Measurements from ENCODE around the gene NOS2.
"Not testable (repeated sequence)": the region's sequence is repeated elsewhere in the genome, so short reads cannot be mapped to it uniquely, and the experiment has no call there.

Gene NOS2

DNA sequence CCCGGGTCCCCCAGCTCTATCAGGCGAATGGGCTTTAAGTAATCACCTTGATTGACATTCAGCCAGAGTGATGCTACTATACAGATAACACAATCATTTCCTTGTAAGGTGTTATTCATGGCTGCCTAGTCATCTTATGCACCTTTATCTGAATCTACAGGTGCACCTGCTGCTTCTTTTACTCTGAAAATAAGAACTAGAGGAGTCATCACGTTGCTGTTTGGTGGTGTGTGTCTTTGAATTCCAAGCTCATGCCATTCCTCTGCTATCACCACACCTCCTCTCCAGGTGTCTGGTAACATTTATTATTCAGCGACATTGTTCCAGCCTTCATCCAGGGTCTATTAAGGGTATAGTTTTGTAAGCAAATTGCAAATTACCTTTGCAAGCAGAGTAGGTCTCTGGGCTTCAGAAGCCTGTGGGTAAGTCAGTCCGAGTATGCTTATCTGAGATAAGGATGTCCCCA is 51.9 kb downstream of the NOS2 start:
- Mint-ChIP-seq H3K36me3 (ENCODE audit: low read depth) (no peaks in the 10 kb centered on the region), H3K4me3 (no peak overlapping the region), H3K27ac (no peak overlapping the region), H3K9me3 (no peaks in the 10 kb centered on the region), H3K4me1 (no peaks in the 10 kb centered on the region), H3K27me3 (ENCODE audit: low read depth) (peaks cover 4% of the 10 kb centered on the region)
- TF ChIP-seq, protein P1, sequence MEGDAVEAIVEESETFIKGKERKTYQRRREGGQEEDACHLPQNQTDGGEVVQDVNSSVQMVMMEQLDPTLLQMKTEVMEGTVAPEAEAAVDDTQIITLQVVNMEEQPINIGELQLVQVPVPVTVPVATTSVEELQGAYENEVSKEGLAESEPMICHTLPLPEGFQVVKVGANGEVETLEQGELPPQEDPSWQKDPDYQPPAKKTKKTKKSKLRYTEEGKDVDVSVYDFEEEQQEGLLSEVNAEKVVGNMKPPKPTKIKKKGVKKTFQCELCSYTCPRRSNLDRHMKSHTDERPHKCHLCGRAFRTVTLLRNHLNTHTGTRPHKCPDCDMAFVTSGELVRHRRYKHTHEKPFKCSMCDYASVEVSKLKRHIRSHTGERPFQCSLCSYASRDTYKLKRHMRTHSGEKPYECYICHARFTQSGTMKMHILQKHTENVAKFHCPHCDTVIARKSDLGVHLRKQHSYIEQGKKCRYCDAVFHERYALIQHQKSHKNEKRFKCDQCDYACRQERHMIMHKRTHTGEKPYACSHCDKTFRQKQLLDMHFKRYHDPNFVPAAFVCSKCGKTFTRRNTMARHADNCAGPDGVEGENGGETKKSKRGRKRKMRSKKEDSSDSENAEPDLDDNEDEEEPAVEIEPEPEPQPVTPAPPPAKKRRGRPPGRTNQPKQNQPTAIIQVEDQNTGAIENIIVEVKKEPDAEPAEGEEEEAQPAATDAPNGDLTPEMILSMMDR (IDR thresholded peaks at IDR 0.05; ENCODE audit: unreplicated experiment in 3 of 3) = no peak

DNA sequence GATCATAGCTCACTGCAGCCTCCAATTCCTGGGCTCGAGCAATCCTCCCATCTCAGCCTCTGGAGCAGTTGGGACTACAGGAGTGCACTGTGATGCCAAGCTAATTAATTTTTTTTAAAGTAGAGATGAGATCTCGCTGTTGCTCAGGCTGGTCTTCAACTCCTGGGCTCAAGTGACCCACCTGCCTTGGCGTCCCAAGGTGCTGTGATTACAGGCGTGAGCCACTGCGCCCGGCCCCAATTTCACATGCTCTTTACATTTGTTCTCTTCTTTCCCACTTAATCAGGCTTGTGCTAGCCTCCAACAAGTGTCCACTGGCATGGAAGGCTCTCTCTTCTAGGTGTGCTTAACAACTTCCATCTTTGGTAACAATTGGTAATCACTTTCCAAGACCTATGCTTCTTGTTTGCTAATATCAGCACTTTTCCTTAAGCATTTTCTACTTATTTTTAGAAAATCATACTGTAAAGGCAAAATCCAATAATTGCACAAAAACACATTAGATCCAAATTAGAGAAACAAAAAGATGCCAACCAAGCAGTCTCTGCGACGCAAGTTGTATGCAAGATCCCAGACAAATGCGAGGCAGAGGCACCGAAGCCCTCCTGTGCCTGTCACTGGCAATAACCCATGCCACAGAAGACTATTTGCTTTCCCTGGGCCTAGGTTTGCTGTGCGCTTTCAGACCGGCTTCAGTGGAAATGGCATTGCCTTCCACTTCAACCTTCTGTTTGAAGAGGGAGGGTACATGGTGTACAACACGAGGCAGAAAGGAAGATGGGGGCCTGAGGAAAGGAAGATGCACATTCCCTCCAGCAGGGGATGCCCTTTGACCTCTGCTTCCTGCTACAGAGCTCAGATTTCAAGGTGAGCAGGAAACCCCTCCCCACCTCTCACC is 52.6 kb downstream of the NOS2 start:
- TF ChIP-seq, protein P1 (IDR thresholded peaks at IDR 0.05; ENCODE audit: unreplicated experiment in 3 of 3) = no peak
- H3K36me3 Mint-ChIP-seq (ENCODE audit: low read depth) = no peaks in the 10 kb centered on the region
- peaks cover 4% of the 10 kb centered on the region for H3K27me3 Mint-ChIP-seq (ENCODE audit: low read depth)
- H3K4me3 Mint-ChIP-seq = no peak overlapping the region
- no peaks in the 10 kb centered on the region for H3K9me3 Mint-ChIP-seq
- no peaks in the 10 kb centered on the region for H3K4me1 Mint-ChIP-seq
- H3K27ac Mint-ChIP-seq = no peak overlapping the region

DNA sequence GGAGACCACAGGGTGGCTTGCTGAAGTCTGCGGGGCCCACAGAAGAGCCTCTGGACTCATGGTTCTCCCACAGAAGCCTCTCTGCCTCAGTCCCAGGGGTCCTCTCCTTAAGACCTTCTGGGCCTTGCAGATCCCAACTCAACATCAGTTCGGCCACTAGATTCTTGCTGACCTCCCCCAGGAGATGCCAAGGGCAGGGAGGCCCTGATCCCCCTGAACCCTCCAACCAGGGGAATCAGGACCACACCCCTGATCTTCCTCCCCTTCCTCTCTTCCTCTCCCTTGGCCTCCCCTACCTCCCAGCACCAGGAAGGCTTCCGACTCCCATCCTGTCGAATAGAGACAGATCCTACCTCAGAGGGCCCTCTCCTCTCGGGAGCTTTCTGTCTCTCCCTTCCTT is 53.4 kb downstream of the NOS2 start:
- Mint-ChIP-seq H3K4me3 (no peak overlapping the region), H3K27ac (no peak overlapping the region), H3K36me3 (ENCODE audit: low read depth) (no peaks in the 10 kb centered on the region), H3K4me1 (no peaks in the 10 kb centered on the region), H3K27me3 (ENCODE audit: low read depth) (peaks cover 4% of the 10 kb centered on the region), H3K9me3 (no peaks in the 10 kb centered on the region)
- TF ChIP-seq, protein P1 (IDR thresholded peaks at IDR 0.05; ENCODE audit: unreplicated experiment in 3 of 3) = no peak

DNA sequence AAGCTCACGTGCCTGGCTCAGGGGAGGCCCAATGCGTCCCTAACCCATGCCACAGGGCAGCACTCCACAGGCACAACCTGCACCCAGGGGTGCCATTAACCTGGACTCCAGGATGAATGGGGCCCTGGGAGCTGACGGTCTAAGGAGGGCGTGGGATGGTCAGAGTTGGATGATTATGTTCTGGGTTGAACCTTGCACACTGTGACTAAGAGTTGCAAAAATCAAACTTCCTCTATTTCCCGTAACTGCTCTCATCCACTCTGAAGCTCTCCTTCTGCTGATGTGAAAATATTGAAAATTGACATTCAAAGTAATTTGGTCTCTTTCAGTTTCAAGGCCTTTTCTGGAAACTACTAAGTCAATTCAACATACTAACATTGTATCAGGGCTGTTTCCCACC is 54.0 kb downstream of the NOS2 start:
- not testable (repeated sequence) for H3K9me3 Mint-ChIP-seq; H3K4me1 Mint-ChIP-seq; H3K27ac Mint-ChIP-seq; H3K4me3 Mint-ChIP-seq; H3K36me3 Mint-ChIP-seq (ENCODE audit: low read depth); H3K27me3 Mint-ChIP-seq (ENCODE audit: low read depth)

DNA sequence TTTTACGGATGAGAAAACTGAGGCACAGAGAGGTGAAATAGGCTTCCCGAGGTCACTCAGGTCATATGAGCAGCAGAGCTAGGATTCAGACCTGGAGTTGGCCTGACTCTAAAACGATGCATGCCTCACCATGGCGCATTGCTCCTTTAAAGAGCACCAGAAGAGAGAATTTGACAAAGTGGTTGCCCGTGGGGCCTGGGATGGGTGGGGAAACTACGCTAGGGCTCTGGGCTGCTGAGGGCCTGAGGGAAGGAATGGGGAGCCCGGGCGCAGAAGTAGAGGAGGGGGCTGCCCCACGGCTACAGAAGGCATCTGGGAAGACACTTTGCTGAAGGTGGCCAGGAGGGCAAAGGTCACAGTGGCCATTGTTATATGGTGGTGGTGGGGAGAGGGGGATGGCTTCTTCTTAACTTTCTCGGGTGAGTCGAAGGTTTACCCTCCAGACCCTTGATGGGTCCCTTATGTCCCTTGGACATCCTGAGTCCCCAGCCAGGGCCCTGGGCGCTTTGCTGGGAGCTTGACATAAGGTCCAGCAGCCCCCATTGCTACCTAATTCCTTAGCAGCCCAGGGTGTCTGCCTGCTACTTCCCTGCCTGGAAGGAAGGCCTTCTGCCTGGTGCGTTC is 55.0 kb downstream of the NOS2 start:
- not testable (repeated sequence) for H3K27me3 Mint-ChIP-seq (ENCODE audit: low read depth); H3K4me1 Mint-ChIP-seq; H3K36me3 Mint-ChIP-seq (ENCODE audit: low read depth); H3K27ac Mint-ChIP-seq; H3K9me3 Mint-ChIP-seq; H3K4me3 Mint-ChIP-seq

DNA sequence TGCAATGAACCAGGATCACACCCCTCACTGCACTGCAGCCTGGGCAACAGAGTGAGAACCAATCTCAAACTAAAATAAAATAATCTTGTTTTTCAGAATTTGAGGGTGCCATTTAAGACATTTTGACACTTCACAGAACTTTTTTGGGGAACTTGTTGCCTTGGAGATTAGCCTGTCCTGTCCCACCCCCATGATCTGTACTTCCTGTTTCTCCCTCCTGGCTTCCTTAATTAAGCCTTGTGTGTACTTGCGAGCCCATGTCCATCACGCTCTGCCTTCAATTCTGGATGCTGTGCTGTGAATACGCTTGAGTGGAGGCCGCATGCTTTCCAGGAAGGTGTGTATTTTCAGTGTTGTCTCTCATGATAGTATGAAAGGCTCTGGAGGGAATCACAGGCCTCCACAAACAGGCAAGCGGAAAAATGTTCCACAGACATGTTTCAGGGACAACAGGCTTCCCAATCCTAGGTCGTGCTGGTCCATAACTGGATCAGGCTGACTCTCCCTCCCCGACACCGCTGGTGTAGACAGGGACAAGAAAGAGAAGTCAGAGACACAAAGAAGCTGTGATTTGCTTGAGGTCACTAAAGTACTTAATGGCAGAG is 56.9 kb downstream of the NOS2 start:
- Mint-ChIP-seq H3K36me3 (ENCODE audit: low read depth) (no peaks in the 10 kb centered on the region), H3K9me3 (no peaks in the 10 kb centered on the region), H3K4me3 (no peak overlapping the region), H3K4me1 (no peaks in the 10 kb centered on the region), H3K27me3 (ENCODE audit: low read depth) (no peaks in the 10 kb centered on the region), H3K27ac (no peak overlapping the region)
- TF ChIP-seq, protein P1 (IDR thresholded peaks at IDR 0.05; ENCODE audit: unreplicated experiment in 3 of 3) = no peak

Measured in nephron (organoid).